HG02981 (cell line): ENCODE data around the gene HLA-A.
A peak's percentile ranks its signal among the peaks of the same experiment; 100 is the strongest.
"Not testable (repeated sequence)": the region's sequence is repeated elsewhere in the genome, so short reads cannot be mapped to it uniquely, and the experiment has no call there.

Experiments used
- ATAC-seq: cut with Tn5 transposase; IDR thresholded peaks from one replicate; pipeline ENCODE4 v1.9.1; 2021; ENCODE audit warnings: mild to moderate bottlenecking, moderate library complexity; ENCODE audit not compliant: unreplicated experiment

HLA-A gene

DNA sequence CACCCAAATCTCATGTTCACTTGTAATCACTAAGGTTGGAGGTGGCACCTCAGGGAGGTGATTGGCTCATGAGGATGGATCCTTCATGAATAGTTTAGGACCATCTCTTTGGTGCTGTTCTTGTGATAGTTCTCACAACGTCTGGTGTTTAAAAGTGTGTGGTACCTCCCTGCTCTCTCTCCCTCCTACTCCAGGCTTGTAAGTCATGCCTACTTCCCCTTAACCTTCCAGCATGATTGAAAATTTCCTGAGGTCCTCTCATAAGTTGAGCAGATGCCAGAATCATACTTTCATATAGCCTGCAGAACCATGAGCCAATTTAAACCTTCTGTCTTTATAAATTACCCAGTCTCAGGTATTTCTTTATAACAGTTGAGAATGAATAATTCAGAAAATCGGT is 16.6 kb downstream of the HLA-A start:
- ATAC-seq = no peak

DNA sequence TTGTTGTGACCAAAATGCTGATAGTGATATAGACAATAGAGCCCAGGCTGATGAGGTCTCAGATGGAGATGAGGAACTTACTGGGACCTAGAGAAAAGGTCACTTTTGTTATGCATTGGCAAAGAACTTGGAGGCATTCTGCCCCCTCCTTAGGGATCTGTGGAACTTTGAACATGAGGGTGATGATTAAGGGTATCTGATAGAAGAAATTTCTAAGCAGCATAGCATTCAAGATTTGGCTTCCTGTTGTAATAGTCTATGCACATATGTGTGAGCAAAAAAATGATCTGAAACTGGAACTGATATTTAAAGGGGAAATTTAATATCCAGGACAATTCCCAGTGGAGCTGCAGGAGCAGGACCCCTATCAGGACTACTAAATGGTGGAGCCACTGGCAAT is 17.1 kb downstream of the HLA-A start:
- no peak for ATAC-seq

DNA sequence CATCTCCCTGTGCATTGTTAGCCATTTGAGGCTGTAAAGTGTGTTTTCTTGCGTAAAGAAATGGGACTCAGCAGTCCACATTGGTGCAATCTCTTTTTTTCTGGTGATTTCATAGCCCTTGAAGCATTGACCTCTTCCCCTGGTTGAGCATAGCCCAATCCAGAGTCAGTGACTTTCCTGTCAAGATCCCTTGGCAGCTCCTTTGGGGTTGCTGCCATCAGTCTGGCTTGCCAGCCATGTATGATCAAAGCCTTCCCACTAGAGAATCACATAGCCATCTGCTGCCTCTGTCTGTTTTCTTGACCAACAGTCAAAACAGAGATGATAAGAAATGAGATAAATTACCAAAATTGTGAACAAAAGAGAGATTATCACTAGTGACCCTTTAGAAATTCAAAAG is 19.6 kb downstream of the HLA-A start:
- ATAC-seq = no peak

DNA sequence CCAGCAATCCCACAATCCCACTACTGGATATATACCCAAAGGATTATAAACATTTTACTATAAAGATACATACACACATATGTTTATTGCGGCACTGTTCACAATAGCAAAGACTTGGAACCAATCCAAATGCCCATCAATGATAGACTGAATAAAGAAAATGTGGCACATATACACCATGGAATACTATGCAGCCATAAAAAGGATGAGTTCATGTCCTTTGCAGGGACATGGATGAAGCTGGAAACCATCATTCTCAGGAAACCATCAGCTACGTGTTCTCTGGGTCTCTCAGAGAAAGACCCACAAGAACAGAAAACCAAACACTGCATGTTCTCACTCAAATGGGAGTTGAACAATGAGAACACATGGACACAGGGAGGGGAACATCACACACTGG is 21.4 kb downstream of the HLA-A start:
- not testable (repeated sequence) for ATAC-seq

DNA sequence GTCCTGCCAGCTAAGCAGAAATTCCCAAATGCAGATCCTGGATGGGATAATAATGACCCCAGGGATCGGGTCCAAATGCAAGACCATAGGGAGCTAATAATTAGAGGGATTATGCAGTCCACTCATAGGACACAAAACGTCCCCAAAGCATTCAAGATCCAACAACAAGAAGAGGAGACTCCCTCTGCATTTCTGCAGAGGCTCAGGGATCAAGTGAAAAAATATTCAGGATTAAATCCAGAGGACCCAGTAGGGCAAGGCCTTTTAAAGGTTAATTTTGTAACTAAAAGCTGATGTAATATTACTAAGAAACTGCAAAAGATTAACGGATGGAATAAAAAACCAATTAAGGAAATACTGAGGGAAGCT is 22.2 kb downstream of the HLA-A start:
- ATAC-seq = no peak

DNA sequence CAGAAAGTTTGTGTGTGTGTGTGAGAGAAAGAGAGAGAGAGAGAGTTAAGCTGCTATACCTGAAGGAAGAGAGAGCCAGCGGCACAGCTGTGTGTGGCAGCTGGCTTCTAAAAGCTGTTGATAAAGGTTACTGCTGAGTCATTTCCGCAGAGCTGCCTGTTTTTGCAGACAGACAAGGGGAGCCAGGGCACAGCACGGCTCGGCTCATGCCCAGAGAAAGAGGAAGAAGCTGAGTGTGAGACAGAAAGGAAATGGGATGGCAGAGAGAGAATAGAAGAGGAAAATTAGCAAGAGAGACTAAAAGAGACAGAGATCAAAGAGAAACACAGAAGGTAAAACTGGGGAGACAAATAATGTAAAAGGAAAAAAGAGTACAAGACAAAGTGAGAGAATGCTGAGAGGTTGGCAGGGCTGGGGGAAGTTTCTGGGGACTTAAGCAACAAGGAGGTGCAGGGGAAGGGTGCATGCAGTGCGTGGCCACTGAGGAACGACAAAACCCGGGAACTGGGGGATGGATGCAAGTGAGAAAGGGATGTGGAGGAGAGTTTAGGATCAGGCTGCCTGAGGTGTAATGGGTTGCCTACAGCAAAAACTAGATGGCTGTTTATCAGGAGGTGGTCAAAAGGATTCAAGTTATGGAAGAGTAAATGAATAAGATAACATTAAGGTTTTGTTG is 22.7 kb downstream of the HLA-A start:
- peak; percentile 96 for ATAC-seq

DNA sequence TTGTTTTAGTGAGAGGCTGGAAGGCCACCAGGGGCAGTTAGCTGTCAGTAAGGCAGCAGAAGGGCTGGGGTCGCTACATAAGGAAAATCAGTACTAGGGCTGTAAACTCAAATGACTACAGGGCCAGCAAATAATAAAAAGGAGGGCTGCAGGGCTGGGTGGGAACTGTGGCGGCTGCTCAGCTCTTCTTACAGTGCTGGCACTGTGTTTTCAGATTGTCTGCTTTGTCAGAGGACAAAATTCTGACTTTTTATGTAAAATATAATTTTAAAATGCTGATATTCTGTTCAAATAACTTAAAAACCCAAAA is 23.2 kb downstream of the HLA-A start:
- no peak for ATAC-seq

DNA sequence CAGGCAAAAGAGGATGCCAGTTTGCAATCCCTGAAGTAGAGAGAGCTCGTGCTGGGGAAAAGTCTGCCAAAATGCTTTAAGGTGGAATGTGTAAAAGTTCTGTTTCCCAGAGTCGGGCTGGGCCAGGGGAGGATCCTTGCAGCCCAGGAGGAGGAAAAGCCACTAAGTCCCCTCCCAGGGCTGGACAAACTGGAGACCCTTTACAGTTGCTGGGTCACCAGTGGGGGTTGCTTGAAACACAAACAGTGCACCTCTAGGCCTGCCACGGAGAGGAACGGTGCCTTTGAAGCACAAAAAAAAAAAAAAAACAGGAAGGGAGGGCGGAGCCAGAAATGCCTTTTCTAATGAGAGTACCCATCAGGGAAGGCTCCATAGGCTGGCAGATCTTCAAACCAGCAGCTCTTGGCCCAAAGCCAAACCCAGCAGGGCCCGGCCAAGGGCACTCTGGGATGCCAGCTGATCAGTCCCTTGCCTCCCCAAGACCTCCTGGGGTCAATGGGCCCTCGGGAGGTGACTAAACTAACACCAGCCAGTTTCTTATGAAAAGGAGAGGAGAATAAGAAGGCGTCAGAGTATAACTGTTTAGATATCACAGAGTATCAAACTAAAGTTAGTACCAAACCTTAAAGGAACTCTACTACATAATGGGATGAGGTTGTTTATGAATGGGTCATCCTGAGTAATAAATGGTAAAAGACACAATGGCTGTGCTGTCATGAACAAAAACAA is 23.7 kb downstream of the HLA-A start:
- no peak for ATAC-seq

DNA sequence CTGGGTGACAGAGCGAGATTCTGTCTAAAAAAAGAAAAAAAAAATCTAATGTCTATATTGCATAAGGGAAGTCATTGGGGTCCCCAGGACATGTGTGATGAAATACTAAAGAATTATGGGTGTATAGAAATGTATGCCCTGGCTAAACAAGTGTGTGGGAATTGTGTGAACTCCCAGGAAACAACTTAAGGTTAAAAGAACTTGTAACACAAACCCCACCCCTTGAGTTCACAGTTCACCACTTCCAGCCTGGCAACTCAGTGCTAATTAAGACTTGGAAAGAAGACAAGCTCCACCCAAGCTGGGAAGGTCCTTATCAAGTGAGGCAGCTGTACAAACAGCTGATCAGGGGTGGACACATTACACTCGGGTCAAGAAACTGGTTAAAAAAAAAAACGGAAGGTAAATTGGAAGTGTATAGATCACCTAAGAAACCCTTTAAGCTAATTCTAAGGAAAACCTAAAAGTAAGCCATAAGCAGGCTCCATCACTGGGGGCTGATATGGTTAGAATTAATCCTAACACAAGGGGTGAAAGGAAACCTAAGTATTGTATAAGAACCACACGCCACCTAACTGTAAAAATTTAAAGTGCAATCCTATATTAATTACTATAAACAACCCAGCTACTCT is 25.2 kb downstream of the HLA-A start:
- ATAC-seq = no peak

DNA sequence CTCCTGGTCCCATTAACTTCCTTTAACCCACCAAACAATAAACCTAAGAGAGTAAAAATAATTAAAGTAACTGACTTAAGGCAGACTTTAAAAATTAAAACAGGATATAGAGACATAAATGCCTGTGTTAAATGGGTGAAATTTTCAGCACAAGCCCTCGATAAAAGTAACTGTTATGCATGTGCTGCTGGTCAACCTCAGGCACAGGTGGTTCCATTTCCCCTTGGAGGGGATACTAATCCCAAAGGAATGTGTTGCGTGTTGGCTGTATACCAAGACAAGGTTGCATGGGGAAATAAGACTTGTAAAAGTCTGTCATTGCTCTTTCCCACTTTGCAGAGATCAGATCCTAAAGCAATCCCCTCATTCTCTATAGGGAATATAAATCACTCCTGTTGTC is 25.8 kb downstream of the HLA-A start:
- no peak for ATAC-seq

DNA sequence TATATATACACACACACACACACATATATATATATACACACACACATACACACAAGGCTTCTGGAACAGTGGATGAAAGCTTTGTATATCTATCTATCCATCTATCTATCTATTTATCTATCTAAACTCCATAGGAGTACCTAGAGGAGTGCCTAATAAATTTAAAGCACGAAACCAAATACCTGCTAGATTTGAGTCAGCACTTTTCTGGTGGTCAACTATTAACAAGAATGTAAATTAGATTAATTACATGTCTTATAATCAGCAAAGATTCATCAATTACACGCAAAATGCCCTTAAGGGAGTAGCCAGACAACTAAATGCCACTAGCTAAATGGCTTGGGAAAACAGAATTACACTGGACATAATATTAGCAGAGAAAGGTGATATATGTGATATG is 26.6 kb downstream of the HLA-A start:
- ATAC-seq = no peak

DNA sequence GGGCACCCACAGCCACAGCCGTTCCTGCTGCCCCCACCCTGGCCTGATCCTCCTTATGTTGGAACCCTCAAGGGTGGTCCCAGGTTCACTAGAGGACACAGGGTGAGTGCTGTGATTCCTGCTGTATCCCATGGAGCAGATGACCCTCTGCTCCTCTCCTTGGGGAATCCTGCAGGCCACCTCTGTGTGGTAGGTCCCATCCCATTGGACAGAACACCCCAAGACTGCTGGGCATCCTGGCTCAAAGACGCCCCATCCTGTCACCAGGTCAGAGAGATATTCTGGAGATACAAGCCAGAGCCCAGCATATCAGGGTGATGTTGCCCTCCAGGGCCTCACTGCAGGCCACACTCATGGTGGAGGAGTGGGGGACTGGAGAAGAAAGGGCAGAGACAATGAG is 28.4 kb downstream of the HLA-A start:
- no peak for ATAC-seq

DNA sequence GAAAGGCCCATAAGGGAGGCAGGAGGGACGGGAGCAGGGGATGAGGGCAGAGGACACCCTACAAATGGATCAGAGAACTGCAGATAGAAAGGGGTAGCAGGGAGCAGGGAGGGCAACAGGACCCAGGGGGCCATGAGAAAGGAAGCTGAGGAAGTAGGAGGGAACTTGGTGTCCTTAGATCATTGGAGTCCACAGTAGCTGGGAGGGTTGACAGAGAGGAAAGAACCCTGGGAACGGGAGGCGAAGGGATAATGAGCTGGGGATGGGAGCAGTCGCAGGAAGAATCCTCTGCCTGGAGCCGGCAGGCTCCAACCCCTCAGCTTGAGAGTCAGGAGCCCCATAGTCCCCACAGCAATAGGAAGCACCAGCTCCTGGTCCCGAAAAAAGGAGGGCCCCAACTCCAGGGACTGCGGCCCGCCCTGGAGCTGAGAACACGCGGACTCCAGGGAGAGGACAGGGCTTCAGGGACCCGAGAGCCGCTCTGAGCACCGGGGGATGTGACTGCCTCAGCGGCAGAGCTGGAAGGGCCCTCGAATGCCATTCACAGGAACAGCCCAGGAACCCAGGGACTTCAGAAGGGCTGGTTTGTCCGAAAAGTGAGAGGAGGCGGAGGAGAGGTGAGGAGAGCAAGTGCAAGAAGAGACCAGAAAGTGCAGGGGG is 32.7 kb downstream of the HLA-A start:
- no peak for ATAC-seq

DNA sequence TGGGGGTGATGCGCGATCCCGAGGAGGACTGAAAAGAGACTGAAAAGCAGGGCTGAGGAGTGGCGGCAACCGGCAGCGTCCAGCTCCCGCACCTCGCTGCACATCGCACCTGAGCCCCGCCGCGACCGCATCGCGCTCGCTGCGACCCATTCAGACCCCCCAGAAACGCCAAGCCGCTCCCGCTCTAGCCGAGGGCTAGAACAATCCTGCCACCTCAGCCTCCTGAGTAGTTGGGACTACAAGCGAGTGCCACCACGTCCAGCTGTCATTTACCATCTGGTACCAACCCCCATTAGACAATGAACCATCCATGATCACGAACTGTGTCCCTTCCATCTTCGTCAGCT is 33.2 kb downstream of the HLA-A start:
- ATAC-seq = no peak

DNA sequence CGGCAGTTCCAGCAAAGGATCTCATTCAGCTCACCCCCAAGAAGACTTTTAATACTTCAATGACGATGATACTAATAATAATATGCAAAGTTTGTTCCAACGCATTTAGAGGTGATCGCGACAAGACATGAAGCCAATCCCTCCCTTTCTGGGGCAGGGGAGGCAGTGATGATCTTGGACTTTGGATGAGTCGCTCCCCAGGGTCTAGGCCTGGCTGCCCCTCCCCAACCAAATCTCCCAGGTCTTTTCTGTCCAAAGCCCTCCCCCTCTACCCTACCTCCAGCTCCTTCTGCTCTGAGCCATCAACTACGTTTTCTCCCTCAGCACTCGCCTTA is 33.9 kb downstream of the HLA-A start:
- ATAC-seq = no peak

DNA sequence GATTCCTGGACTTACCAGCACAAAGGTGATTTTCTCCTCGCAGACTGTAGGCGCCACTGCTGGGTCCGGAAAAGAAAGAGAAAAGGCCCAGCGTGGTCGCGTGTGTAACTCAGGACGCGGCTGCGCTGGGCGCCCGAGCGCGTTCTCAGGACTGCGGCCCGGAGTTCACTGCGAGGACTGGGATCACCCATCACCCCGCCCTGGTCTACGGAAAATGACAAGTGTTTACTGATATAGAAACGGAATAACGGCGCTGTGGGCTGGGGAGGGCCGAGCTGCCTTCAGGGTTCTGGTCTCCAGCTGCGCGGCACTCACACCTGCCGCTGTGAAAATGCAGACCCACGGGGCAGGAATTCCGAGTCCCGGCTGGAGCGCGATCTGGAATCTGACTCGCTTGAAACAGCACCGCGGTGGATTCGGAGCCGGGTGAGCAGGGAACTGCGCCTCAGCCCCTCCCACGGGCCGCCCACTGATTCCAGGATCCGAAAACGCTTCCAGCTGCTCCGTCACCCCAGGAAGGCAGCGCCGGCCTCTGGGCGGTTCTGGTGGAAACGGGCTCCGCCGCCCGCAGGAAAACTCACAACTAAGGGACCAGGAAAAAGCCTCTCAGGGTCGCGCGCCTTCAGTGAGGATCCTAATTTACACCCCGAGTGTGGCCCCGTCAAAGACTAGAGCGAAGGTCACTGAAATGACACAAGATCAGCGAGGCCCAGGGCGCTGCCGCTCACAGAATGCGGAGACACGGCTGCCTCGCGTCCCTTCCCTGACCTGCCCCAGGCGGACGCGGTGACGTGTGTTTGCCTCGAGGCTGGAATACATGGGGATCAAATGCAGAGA is 34.5 kb downstream of the HLA-A start:
- ATAC-seq = peak; percentile 65

DNA sequence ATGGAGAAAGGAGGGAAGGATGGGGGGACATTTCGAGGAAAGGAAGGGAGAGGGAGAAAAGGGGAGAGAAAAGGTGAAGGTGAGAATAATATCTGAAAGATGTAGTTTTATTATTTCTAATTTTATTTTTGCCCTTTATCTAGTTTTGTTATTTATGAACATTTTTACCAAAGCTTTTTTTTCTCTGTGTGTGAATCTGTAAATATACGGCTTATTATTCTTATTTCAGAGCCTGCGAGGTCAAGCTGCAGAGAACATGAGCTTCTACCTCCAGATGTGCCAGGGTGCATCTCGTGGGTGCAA is 35.0 kb downstream of the HLA-A start:
- ATAC-seq = no peak

DNA sequence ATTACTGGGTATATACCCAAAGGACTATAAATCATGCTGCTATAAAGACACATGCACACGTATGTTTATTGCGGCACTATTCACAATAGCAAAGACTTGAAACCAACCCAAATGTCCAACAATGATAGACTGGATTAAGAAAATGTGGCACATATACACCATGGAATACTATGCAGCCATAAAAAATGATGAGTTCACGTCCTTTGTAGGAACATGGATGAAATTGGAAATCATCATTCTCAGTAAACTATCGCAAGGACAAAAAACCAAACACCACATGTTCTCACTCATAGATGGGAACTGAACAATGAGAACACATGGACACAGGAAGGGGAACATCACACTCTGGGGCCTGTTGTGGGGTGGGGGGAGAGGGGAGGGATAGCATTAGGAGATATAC is 37.7 kb downstream of the HLA-A start:
- ATAC-seq = not testable (repeated sequence)

DNA sequence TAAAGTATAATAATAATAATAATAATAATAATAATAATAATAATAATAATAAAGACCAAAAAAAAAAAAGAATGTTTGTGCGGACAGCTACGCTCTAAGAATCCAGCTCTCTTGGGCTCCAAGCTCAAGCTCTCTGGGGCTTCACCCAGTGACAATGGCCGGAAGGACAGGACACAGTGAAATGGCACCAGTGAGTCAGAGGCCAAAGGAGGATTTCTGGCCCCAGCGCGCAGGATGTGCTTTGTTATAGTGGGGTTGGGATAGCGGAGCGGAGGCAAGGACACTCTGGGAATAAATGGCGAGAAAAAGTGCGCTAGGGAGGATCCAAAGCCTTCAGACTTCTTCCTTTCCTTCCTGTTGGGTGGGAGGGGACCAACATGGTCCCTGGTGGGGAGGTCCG is 38.2 kb downstream of the HLA-A start:
- ATAC-seq = no peak

DNA sequence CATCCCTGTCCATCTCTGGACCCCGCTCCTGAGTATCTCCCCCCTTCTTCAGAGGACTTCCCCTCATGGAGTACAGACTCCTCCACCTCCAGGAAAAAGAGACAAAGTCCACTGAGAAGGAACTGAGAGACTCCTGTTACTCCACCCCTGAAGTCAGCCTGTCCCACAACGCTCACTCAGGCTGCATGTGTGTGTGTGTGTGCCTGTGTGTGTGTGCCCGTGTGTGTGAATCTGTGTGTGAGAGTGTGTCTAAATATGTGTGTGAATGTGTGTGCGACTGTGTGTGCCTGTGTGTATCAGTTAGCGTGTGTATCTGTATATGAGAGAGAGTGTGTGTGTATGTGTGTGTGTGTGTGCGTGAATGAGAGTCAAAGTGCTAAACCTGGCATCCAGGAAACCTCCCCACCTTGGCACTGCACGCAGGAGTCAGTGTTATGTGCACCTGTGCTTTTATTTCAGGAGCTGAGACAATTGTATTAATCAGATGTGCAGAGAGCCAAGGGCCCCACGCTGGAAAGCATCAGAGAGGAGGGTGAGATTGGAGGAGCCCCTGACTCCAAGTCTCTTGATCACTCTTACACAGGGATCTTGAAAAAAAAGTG is 39.0 kb downstream of the HLA-A start:
- no peak for ATAC-seq

DNA sequence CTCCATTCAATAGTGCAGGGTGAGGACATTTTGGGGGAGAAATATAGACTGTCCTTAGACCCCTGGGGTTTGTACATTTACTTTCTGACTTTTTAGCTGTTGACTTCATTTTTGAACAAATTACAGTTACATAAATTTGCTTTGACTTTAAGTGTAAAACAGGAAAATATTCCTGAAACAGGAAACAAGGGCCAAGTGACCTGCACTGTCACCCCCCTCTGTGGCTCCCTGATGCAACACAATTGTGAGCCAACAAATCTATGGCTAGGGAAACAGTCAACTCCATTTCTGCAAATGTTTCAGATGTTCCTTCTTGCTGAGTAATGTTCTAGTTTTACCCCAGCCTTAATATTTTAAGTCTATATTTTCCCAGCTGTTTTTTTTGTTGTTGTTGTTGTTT is 39.8 kb downstream of the HLA-A start:
- ATAC-seq = no peak
